OCI-LY7 (cell line): ENCODE measurements around the gene LAGE3. TPM values are rescaled to one million over a fixed set of nuclear protein-coding genes. Genes with fewer than 3 reads are reported as not detected.

ENCODE experiments used
- BruUV-seq: library from RNA; stranded (reverse); fragments of 400-500 nt; replicated peaks from 2 replicates; lab custom pipeline; 2021; lab: Mats Ljungman, UMichigan
- CTCF ChIA-PET: fragments of 300-600 bp; sonication (Branson Sonifier 250); formaldehyde crosslinking; loops from one replicate; lab custom pipeline; 2022; ENCODE audit warnings: antibody characterized with exemption; ENCODE audit not compliant: unreplicated experiment; lab: Charles Lee
- POLR2A ChIA-PET: fragments of 300-600 bp; sonication (Branson Sonifier 250); formaldehyde crosslinking; loops from one replicate; lab custom pipeline; 2022; ENCODE audit warnings: antibody characterized with exemption; lab: Charles Lee
- DNase-seq: peaks from one replicate; pipeline ENCODE4 v3.0.0-alpha.2; 2015; ENCODE audit warnings: low spot score
- H2AFZ ChIP-seq: fragments of 200-600 bp; sonication (generic), shearing (Covaris generic); 2 replicates; pipeline ENCODE4 v1.6.1; 2014; ENCODE audit warnings: mild to moderate bottlenecking, antibody characterized with exemption, low read length, moderate library complexity
- H3K27ac ChIP-seq: fragments of 200-600 bp; sonication (generic); 2 replicates; pipeline ENCODE4 v1.5.1; 2014; ENCODE audit warnings: mixed run types, low read depth, mild to moderate bottlenecking, moderate library complexity, low read length, inconsistent platforms; ENCODE audit not compliant: poor library complexity, severe bottlenecking
- H3K36me3 ChIP-seq: fragments of 200-600 bp; sonication (generic); 2 replicates; pipeline ENCODE4 v1.6.1; 2014; ENCODE audit warnings: mild to moderate bottlenecking, antibody characterized with exemption, low read length, moderate library complexity, mixed read lengths; ENCODE audit not compliant: insufficient read depth
- H3K4me1 ChIP-seq: fragments of 200-600 bp; sonication (generic); 2 replicates; pipeline ENCODE4 v1.5.1; 2014; ENCODE audit warnings: mild to moderate bottlenecking, low read length; ENCODE audit not compliant: insufficient read depth, poor library complexity, severe bottlenecking
- H3K4me2 ChIP-seq: fragments of 200-600 bp; sonication (generic); 2 replicates; pipeline ENCODE4 v1.6.1; 2014; ENCODE audit warnings: mild to moderate bottlenecking, low read length
- H3K4me3 ChIP-seq: fragments of 200-600 bp; sonication (generic); 2 replicates; pipeline ENCODE4 v1.5.1; 2014; ENCODE audit warnings: mild to moderate bottlenecking, low read depth, low read length; ENCODE audit not compliant: poor library complexity, severe bottlenecking
- H3K79me2 ChIP-seq: fragments of 200-600 bp; sonication (generic); 2 replicates; pipeline ENCODE4 v1.6.1; 2016; ENCODE audit warnings: low read depth, mild to moderate bottlenecking, low read length, moderate library complexity, mixed read lengths; ENCODE audit not compliant: insufficient read depth
- H3K9me2 ChIP-seq: fragments of 200-600 bp; sonication (generic); 2 replicates; pipeline ENCODE4 v1.6.1; 2016; ENCODE audit warnings: mild to moderate bottlenecking, low read length, mixed read lengths; ENCODE audit not compliant: insufficient read depth
- H3K9me3 ChIP-seq: fragments of 200-600 bp; sonication (generic); 2 replicates; pipeline ENCODE4 v1.6.1; 2014; ENCODE audit warnings: mild to moderate bottlenecking, mixed run types, low read length, mixed read lengths
- H4K20me1 ChIP-seq: fragments of 200-600 bp; sonication (generic); 2 replicates; pipeline ENCODE4 v1.6.1; 2014; ENCODE audit warnings: mild to moderate bottlenecking, antibody characterized with exemption, low read length, moderate library complexity, mixed read lengths; ENCODE audit not compliant: insufficient read depth
- CTCF ChIP-seq: fragments of 200-600 bp; sonication (generic); conservative IDR thresholded peaks from 2 replicates; pipeline ENCODE4 v1.5.1; 2014; ENCODE audit warnings: mild to moderate bottlenecking, antibody characterized with exemption, low read length, moderate library complexity, mixed read lengths
- EZH2phosphoT487 ChIP-seq: fragments of 200-600 bp; sonication (generic); IDR thresholded peaks from 2 replicates; pipeline ENCODE4 v1.6.1; 2018; ENCODE audit warnings: low read depth, borderline replicate concordance, mild to moderate bottlenecking, mixed run types, antibody characterized with exemption, low read length, moderate library complexity, mixed read lengths
- intact Hi-C: fragments of 100-400 bp; cut with micrococcal nuclease; formaldehyde crosslinking; loops from one replicate; pipeline ENCODE4 v1.10.0; 2022; ENCODE audit not compliant: unreplicated experiment
- total RNA-seq, 2 experiments: library from RNA; depleted of rRNA in 1 of 2; stranded (reverse); fragments of >200 nt in 1 of 2; shearing (Covaris generic) in 1 of 2; gene quantifications; 2 replicates each; pipeline ENCODE4 v1.2.3, GENCODE V29; 2014 to 2022

The LAGE3 gene
- total RNA-seq, 2 experiments from 2014 or later, result 40.6 to 70.1 TPM

- Histone ChIP-seq H3K4me1 (peaks cover 3% of the 10 kb centered on the region), H3K79me2 (no peaks in the 10 kb centered on the region), H3K36me3 (no peaks in the 10 kb centered on the region), H3K4me2 (no peak overlapping the region), H2AFZ (no peak overlapping the region), H3K9me2 (no peaks in the 10 kb centered on the region), H3K4me3 (no peak overlapping the region), H4K20me1 (no peaks in the 10 kb centered on the region), H3K9me3 (no peaks in the 10 kb centered on the region), H3K27ac (no peak overlapping the region)
- POLR2A ChIA-PET, result no interaction called here
- CTCF ChIA-PET, result no interaction called here
- intact Hi-C loops, result no loop called here
- BruUV-seq, result no TSS peak
- no peak for TF ChIP-seq EZH2phosphoT487
- TF ChIP-seq CTCF, result no peak
- no peak for DNase-seq
Observed at GRCh38 chrX:154449618-154450017, 29.5 kb downstream of the LAGE3 start.

DNA sequence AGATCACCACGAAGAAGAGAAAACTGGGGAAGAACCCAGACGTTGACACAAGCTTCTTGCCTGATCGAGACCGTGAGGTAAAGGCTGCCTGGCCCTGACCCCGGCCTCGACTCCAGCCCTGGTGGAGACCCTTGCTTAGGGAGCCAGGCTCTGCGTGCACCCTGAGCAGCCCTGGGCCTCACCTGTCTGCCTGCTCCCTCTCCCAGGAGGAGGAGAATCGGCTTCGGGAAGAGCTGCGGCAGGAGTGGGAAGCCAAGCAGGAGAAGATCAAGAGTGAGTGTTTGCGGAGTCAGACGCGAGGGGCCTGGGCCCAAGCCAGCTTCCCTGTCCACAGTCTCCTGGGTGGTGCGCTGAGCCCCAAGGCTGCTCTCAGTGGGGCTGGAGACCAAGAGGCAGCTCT, 30.6 kb downstream of the LAGE3 start:
- H3K4me1 ChIP-seq, result peaks cover 10% of the 10 kb centered on the region
- no peak for TF ChIP-seq EZH2phosphoT487
- TF ChIP-seq CTCF, result no peak
- H3K9me3 ChIP-seq, result no peaks in the 10 kb centered on the region
- intact Hi-C loops, result no loop called here
- DNase-seq, result no peak
- H3K27ac ChIP-seq, result no peak overlapping the region
- no peaks in the 10 kb centered on the region; the same call in 1 of the 2 replicates for H3K36me3 ChIP-seq
- no peak overlapping the region for H2AFZ ChIP-seq
- no peaks in the 10 kb centered on the region for H3K9me2 ChIP-seq
- H4K20me1 ChIP-seq, result no peaks in the 10 kb centered on the region
- ChIA-PET POLR2A (interaction anchor here (0.6 to 0.7 kb wide), 2 partner anchors 8 to 314 kb away, joined by 3 to 7 read pairs; partner anchors contain the start of gene DKC1), CTCF (no interaction called here)
- no TSS peak for BruUV-seq
- H3K4me3 ChIP-seq, result no peak overlapping the region
- H3K4me2 ChIP-seq, result no peak overlapping the region
- H3K79me2 ChIP-seq, result no peaks in the 10 kb centered on the region

DNA sequence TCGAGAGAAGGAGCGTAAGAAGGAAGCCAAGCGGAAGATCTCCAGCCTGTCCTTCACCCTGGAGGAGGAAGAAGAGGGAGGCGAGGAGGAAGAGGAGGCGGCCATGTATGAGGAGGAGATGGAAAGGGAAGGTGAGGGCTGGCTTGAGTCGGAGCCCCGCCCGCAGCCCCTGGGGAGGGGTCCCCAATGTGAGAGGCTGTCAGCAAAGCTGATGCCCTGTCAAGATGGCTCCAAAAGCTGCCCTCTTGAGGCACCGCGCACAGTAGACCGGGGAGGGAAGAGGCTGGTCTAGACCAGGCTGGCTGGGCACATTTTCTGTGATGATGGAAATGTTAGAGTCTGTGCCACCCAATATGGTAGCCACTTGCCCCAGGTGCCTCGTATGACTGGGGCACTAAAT, 32.7 kb downstream of the LAGE3 start:
- TF ChIP-seq CTCF (no peak), EZH2phosphoT487 (no peak)
- H3K4me1 ChIP-seq, result peaks cover 13% of the 10 kb centered on the region
- H3K27ac ChIP-seq, result no peak overlapping the region
- CTCF ChIA-PET, result no interaction called here
- H3K4me3 ChIP-seq, result no peak overlapping the region
- H4K20me1 ChIP-seq, result no peaks in the 10 kb centered on the region
- H3K36me3 ChIP-seq, result peaks cover 3% of the 10 kb centered on the region; the same call in 1 of the 2 replicates
- H3K79me2 ChIP-seq, result no peaks in the 10 kb centered on the region
- H3K9me3 ChIP-seq, result no peaks in the 10 kb centered on the region
- BruUV-seq, result no TSS peak
- no peak overlapping the region for H3K4me2 ChIP-seq
- DNase-seq, result no peak
- no peak overlapping the region for H2AFZ ChIP-seq
- no peaks in the 10 kb centered on the region for H3K9me2 ChIP-seq
- POLR2A ChIA-PET, result interaction anchor here (0.5 kb wide), 1 partner anchor 28 kb away, joined by 3 read pairs; no protein-coding TSS in a partner anchor
- intact Hi-C loops, result no loop called here
